H9 (cell line): ENCODE data around the gene TBC1D9B. TPM values are rescaled to one million over a fixed set of nuclear protein-coding genes. Genes with fewer than 3 reads are reported as not detected.

ENCODE experiments used
- DNase-seq: peaks from one replicate; pipeline ENCODE4 v3.0.0-alpha.2; 2017
- H2AFZ ChIP-seq: one replicate; pipeline ENCODE4 v1.6.1; 2013; ENCODE audit warnings: mild to moderate bottlenecking, low read length, control low read depth, moderate library complexity
- H2AK5ac ChIP-seq: 2 replicates; pipeline ENCODE4 v1.6.1; 2013; ENCODE audit warnings: low read length, control low read depth, mixed read lengths; ENCODE audit not compliant: insufficient read length
- H2BK120ac ChIP-seq: one replicate; pipeline ENCODE4 v1.6.1; 2013; ENCODE audit warnings: low read depth, mild to moderate bottlenecking, low read length, control low read depth, inconsistent platforms; ENCODE audit not compliant: poor library complexity, severe bottlenecking
- H2BK12ac ChIP-seq: 2 replicates; pipeline ENCODE4 v1.6.1; 2013; ENCODE audit warnings: low read length, control low read depth, mixed read lengths, low read depth; ENCODE audit not compliant: insufficient read length
- H2BK15ac ChIP-seq: 2 replicates; pipeline ENCODE4 v1.6.1; 2013; ENCODE audit warnings: low read depth, low read length, control low read depth
- H2BK20ac ChIP-seq: one replicate; pipeline ENCODE4 v1.6.1; 2013; ENCODE audit warnings: low read depth, mild to moderate bottlenecking, low read length, control low read depth, inconsistent platforms; ENCODE audit not compliant: poor library complexity, severe bottlenecking
- H2BK5ac ChIP-seq: 2 replicates; pipeline ENCODE4 v1.6.1; 2013; ENCODE audit warnings: low read length, control low read depth, mixed read lengths; ENCODE audit not compliant: insufficient read length
- H3K14ac ChIP-seq: 2 replicates; pipeline ENCODE4 v1.6.1; 2013; ENCODE audit warnings: low read length, control low read depth; ENCODE audit not compliant: insufficient read depth
- H3K18ac ChIP-seq: 2 replicates; pipeline ENCODE4 v1.6.1; 2013; ENCODE audit warnings: low read depth, mild to moderate bottlenecking, mixed read lengths, low read length, control low read depth; ENCODE audit not compliant: insufficient read length
- H3K23ac ChIP-seq: 2 replicates; pipeline ENCODE4 v1.6.1; 2013; ENCODE audit warnings: low read length, control low read depth, mixed read lengths, low read depth; ENCODE audit not compliant: insufficient read length
- H3K23me2 ChIP-seq: 2 replicates; pipeline ENCODE4 v1.6.1; 2013; ENCODE audit warnings: low read depth, mild to moderate bottlenecking, mixed read lengths, low read length, control low read depth; ENCODE audit not compliant: insufficient read length, poor library complexity, severe bottlenecking
- H3K27ac ChIP-seq: 2 replicates; pipeline ENCODE4 v1.5.1; 2013; ENCODE audit warnings: low read length, control low read depth, mixed read lengths, low read depth; ENCODE audit not compliant: insufficient read length
- H3K27me3 ChIP-seq: 2 replicates; pipeline ENCODE4 v1.6.1; 2013; ENCODE audit warnings: low read length, control low read depth, inconsistent platforms; ENCODE audit not compliant: insufficient read depth
- H3K4ac ChIP-seq: 2 replicates; pipeline ENCODE4 v1.6.1; 2013; ENCODE audit warnings: low read depth, mild to moderate bottlenecking, control low read depth, inconsistent platforms, low read length, moderate library complexity
- H3K4me1 ChIP-seq: 2 replicates; pipeline ENCODE4 v1.6.1; 2013; ENCODE audit warnings: low read length, control low read depth, inconsistent platforms; ENCODE audit not compliant: insufficient read depth
- H3K4me2 ChIP-seq: 2 replicates; pipeline ENCODE4 v1.6.1; 2013; ENCODE audit warnings: low read length, control low read depth, mixed read lengths; ENCODE audit not compliant: insufficient read length, insufficient read depth
- H3K56ac ChIP-seq: 2 replicates; pipeline ENCODE4 v1.6.1; 2013; ENCODE audit warnings: low read depth, mild to moderate bottlenecking, mixed read lengths, low read length, control low read depth; ENCODE audit not compliant: insufficient read length
- H3K79me1 ChIP-seq: 2 replicates; pipeline ENCODE4 v1.6.1; 2013; ENCODE audit warnings: low read depth, mild to moderate bottlenecking, moderate library complexity, low read length, control low read depth, inconsistent platforms; ENCODE audit not compliant: insufficient read depth, poor library complexity, severe bottlenecking
- H3K79me2 ChIP-seq: 2 replicates; pipeline ENCODE4 v1.6.1; 2013; ENCODE audit warnings: low read length, control low read depth, inconsistent platforms; ENCODE audit not compliant: insufficient read depth
- H3K9ac ChIP-seq: 2 replicates; pipeline ENCODE4 v1.6.1; 2013; ENCODE audit warnings: low read length, control low read depth, mixed read lengths; ENCODE audit not compliant: insufficient read length; ENCODE audit errors: extremely low read depth
- H3K9me3 ChIP-seq: one replicate; pipeline ENCODE4 v1.6.1; 2013; ENCODE audit warnings: low read depth, low read length, inconsistent platforms; ENCODE audit not compliant: control insufficient read depth
- H3T11ph ChIP-seq: one replicate; pipeline ENCODE4 v1.6.1; 2013; ENCODE audit warnings: mild to moderate bottlenecking, low read length, control low read depth, inconsistent platforms
- H4K20me1 ChIP-seq: one replicate; pipeline ENCODE4 v1.6.1; 2013; ENCODE audit not compliant: control insufficient read depth, insufficient read length, insufficient read depth
- H4K5ac ChIP-seq: 2 replicates; pipeline ENCODE4 v1.6.1; 2013; ENCODE audit warnings: low read depth, mild to moderate bottlenecking, mixed read lengths, low read length, control low read depth; ENCODE audit not compliant: insufficient read length
- H4K8ac ChIP-seq: replicated peaks from 2 replicates; pipeline ENCODE4 v1.6.1; 2013; ENCODE audit warnings: low read length, control low read depth, mixed read lengths, low read depth; ENCODE audit not compliant: insufficient read length
- H4K91ac ChIP-seq: 2 replicates; pipeline ENCODE4 v1.6.1; 2013; ENCODE audit warnings: low read depth, mild to moderate bottlenecking, moderate library complexity, mixed read lengths, low read length, control low read depth; ENCODE audit not compliant: insufficient read length
- H3K27ac Mint-ChIP-seq, 3 experiments: 2 replicates in 2 of 3; 3 replicates in 1 of 3; pipeline ENCODE4 v1.8.0; 2020 to 2021; ENCODE audit warnings: mixed read lengths in 3 of 3, mild to moderate bottlenecking in 1 of 3, moderate library complexity in 1 of 3
- H3K27me3 Mint-ChIP-seq: 2 replicates; pipeline ENCODE4 v1.8.0; 2021; ENCODE audit warnings: low read depth, mild to moderate bottlenecking, moderate library complexity, mixed read lengths
- H3K36me3 Mint-ChIP-seq, 3 experiments: 2 replicates in 2 of 3; 3 replicates in 1 of 3; pipeline ENCODE4 v1.8.0; 2020 to 2021; ENCODE audit warnings: low read depth in 3 of 3, mixed read lengths in 3 of 3; ENCODE audit not compliant: insufficient read depth in 1 of 3
- H3K4me1 Mint-ChIP-seq, 2 experiments: 2 replicates each; pipeline ENCODE4 v1.8.0; 2020; ENCODE audit warnings: mixed read lengths in 2 of 2
- H3K4me3 Mint-ChIP-seq, 2 experiments: 2 replicates in 1 of 2; 3 replicates in 1 of 2; pipeline ENCODE4 v1.8.0; 2020 to 2021; ENCODE audit warnings: mild to moderate bottlenecking in 2 of 2, mixed read lengths in 2 of 2, moderate library complexity in 1 of 2
- H3K9me3 Mint-ChIP-seq, 2 experiments: 2 replicates in 1 of 2; 3 replicates in 1 of 2; pipeline ENCODE4 v1.8.0; 2020; ENCODE audit warnings: mild to moderate bottlenecking in 2 of 2, mixed read lengths in 2 of 2, moderate library complexity in 1 of 2
- CTCF ChIP-seq: fragments of 200-600 bp; sonication (generic); conservative IDR thresholded peaks from 3 replicates; pipeline ENCODE4 v1.8.0; 2021; ENCODE audit warnings: antibody characterized with exemption, mild to moderate bottlenecking
- WGBS: extraction: QIAGEN DNeasy Blood & Tissue Kit; methylation state at CpG from one replicate; pipeline ENCODE4 v1.1.7; 2013; ENCODE audit warnings: missing lambda C conversion rate, low lambda C conversion rate, mixed read lengths; ENCODE audit not compliant: insufficient read length; ENCODE audit errors: extremely low coverage; 5-methylcytosine and 5-hydroxymethylcytosine counted together
- total RNA-seq: library from RNA; stranded (reverse); gene quantifications from 2 replicates; pipeline ENCODE4 v1.2.1, GENCODE V29; 2021

Gene TBC1D9B
- total RNA-seq, 1 experiment from 2014 or later: 62.1 TPM

GRCh38 chr5:179908528-179908927, 831 bp upstream of the TBC1D9B start:
- Histone ChIP-seq H3K9me3 (no peaks in the 10 kb centered on the region), H3K4ac (no peak overlapping the region), H3K4me2 (no peak overlapping the region), H3K4me1 (no peaks in the 10 kb centered on the region), H3K14ac (no peak overlapping the region), H4K20me1 (no peaks in the 10 kb centered on the region), H2AFZ (no peak overlapping the region), H3K27ac (no peak overlapping the region), H3K9ac (no peak overlapping the region), H3K79me2 (no peaks in the 10 kb centered on the region), H2BK12ac (no peak overlapping the region), H2AK5ac (no peak overlapping the region), H3K56ac (no peak overlapping the region), H2BK5ac (no peak overlapping the region), H3K23ac (no peak overlapping the region), H2BK15ac (no peak overlapping the region), H4K5ac (no peak overlapping the region), H2BK20ac (no peak overlapping the region), H2BK120ac (no peak overlapping the region), H4K91ac (no peak overlapping the region), H4K8ac (no peak overlapping the region), H3K27me3 (no peaks in the 10 kb centered on the region), H3T11ph (no peak overlapping the region), H3K18ac (no peak overlapping the region), H3K79me1 (no peaks in the 10 kb centered on the region), H3K23me2 (peaks cover 4% of the 10 kb centered on the region)
- Mint-ChIP-seq H3K27ac (no peak overlapping the region), H3K27me3 (peaks cover 2% of the 10 kb centered on the region), H3K9me3 (no peaks in the 10 kb centered on the region; a peak in 1 of 5 replicates), H3K4me1 (peaks cover 0 to 11% of the 10 kb centered on the region in 2 experiments; a peak in 3 of 4 replicates), H3K4me3 (peak overlapping the region; percentile 67 to 78), H3K36me3 (peaks cover 8 to 20% (median 15%) of the 10 kb centered on the region in 3 experiments)
- TF ChIP-seq CTCF: peak; percentile 66
- no CpG with 5 or more reads among the region's 16 CpGs for WGBS
- DNase-seq: peak; percentile 90
